Measurements from ENCODE around the gene PARP6. TPM values are rescaled to one million over a fixed set of nuclear protein-coding genes. Genes with fewer than 3 reads are reported as not detected.
A peak's percentile ranks its signal among the peaks of the same experiment; 100 is the strongest.

Gene PARP6
- total RNA-seq, 1 experiment from 2014 or later, result 28.8 TPM

- peaks cover 15% of the 10 kb centered on the region for H3K27me3 ChIP-seq (ENCODE audit: control insufficient read depth, insufficient read depth, low read length)
- peak; percentile 70 for DNase-seq
- H3K4me3 ChIP-seq (ENCODE audit: insufficient read depth, low read depth, low read length), result peak overlapping the region; percentile 56
- peaks cover 26% of the 10 kb centered on the region for H3K36me3 ChIP-seq (replicated peaks; ENCODE audit: control insufficient read depth, insufficient read depth, low read length)
Observed at GRCh38 chr15:72196409-72197040, 75.8 kb downstream of the PARP6 start.

GRCh38 chr15:72195101-72195511 is 77.2 kb downstream of the PARP6 start:
- Histone ChIP-seq H3K27me3 (ENCODE audit: control insufficient read depth, insufficient read depth, low read length) (peaks cover 15% of the 10 kb centered on the region), H3K4me3 (ENCODE audit: insufficient read depth, low read depth, low read length) (no peak overlapping the region), H3K36me3 (replicated peaks; ENCODE audit: control insufficient read depth, insufficient read depth, low read length) (peaks cover 13% of the 10 kb centered on the region)
- DNase-seq, result no peak

- Histone ChIP-seq H3K27me3 (ENCODE audit: control insufficient read depth, insufficient read depth, low read length) (peaks cover 15% of the 10 kb centered on the region), H3K36me3 (replicated peaks; ENCODE audit: control insufficient read depth, insufficient read depth, low read length) (peaks cover 2% of the 10 kb centered on the region), H3K4me3 (ENCODE audit: insufficient read depth, low read depth, low read length) (no peak overlapping the region)
- no peak for DNase-seq
Observed at GRCh38 chr15:72193836-72194396, 78.4 kb downstream of the PARP6 start.

- Histone ChIP-seq H3K27me3 (ENCODE audit: control insufficient read depth, insufficient read depth, low read length) (peaks cover 15% of the 10 kb centered on the region), H3K4me3 (ENCODE audit: insufficient read depth, low read depth, low read length) (no peak overlapping the region), H3K36me3 (replicated peaks; ENCODE audit: control insufficient read depth, insufficient read depth, low read length) (no peaks in the 10 kb centered on the region)
- DNase-seq, result no peak
Observed at GRCh38 chr15:72192416-72192815, 79.9 kb downstream of the PARP6 start.

Other genes starting within 250 kb of the PARP6 start
- gene MYO9A, start 154.4 kb downstream of the PARP6 start, total RNA-seq (2014; rRNA removed; shearing (Covaris generic)), result 7.8 and 12.6 TPM in 2 replicates
- 2.7 and 4.8 TPM in 2 replicates for gene SENP8, start 154.2 kb downstream of the PARP6 start, total RNA-seq (2014; rRNA removed; shearing (Covaris generic))
- gene GRAMD2A, start 74.8 kb downstream of the PARP6 start, total RNA-seq (2014; rRNA removed; shearing (Covaris generic)), result 0.17 and 0.52 TPM in 2 replicates
- 942 and 1,007 TPM in 2 replicates for gene PKM, start 41.4 kb downstream of the PARP6 start, total RNA-seq (2014; rRNA removed; shearing (Covaris generic))
- gene CELF6, start 47.6 kb upstream of the PARP6 start, total RNA-seq (2014; rRNA removed; shearing (Covaris generic)), result 0.21 TPM in 1 of 2 replicates, not detected in the other
- gene HEXA, start 103.5 kb upstream of the PARP6 start, total RNA-seq (2014; rRNA removed; shearing (Covaris generic)), result 52.5 and 54.2 TPM in 2 replicates
- gene TMEM202, start 125.8 kb upstream of the PARP6 start, total RNA-seq (2014; rRNA removed; shearing (Covaris generic)), result not detected in 2 replicates
- gene ARIH1, start 201.8 kb upstream of the PARP6 start, total RNA-seq (2014; rRNA removed; shearing (Covaris generic)), result 60.5 and 68.8 TPM in 2 replicates

Data from H7 (cell line).